MG63 (cell line): ENCODE measurements around the gene CD79B. TPM values are rescaled to one million over a fixed set of nuclear protein-coding genes. Genes with fewer than 3 reads are reported as not detected.
A peak's percentile ranks its signal among the peaks of the same experiment; 100 is the strongest.

ENCODE experiments used
- DNase-seq: peaks from one replicate; pipeline ENCODE4 v3.0.0-alpha.2; 2020
- H3K27me3 ChIP-seq: fragments of 250-450 bp; sonication (Bioruptor Pico); 2 replicates; pipeline ENCODE4 v1.5.1; 2020; ENCODE audit warnings: mild to moderate bottlenecking, moderate library complexity
- H3K36me3 ChIP-seq: fragments of 250-450 bp; sonication (Bioruptor Pico); 2 replicates; pipeline ENCODE4 v1.5.1; 2020; ENCODE audit warnings: mild to moderate bottlenecking, moderate library complexity
- H3K4me3 ChIP-seq: fragments of 250-450 bp; sonication (Bioruptor Pico); 2 replicates; pipeline ENCODE4 v1.5.1; 2020; ENCODE audit warnings: mild to moderate bottlenecking, moderate library complexity
- H3K9me3 ChIP-seq: fragments of 250-450 bp; sonication (Bioruptor Pico); 2 replicates; pipeline ENCODE4 v1.5.1; 2020; ENCODE audit warnings: mild to moderate bottlenecking, moderate library complexity
- total RNA-seq: library from RNA; depleted of rRNA; stranded (reverse); fragments of >200 nt; shearing (Covaris generic); gene quantifications from 2 replicates; pipeline ENCODE4 v1.2.3, GENCODE V29; 2014; ENCODE audit warnings: low replicate concordance; rRNA removed

Gene CD79B
- total RNA-seq, result not detected in 2 replicates

- no peak for DNase-seq
- Histone ChIP-seq H3K4me3 (no peak within 1 kb of the TSS), H3K9me3 (no peaks in the 10 kb centered on the region), H3K27me3 (no peaks in the 10 kb centered on the region; the same call in 1 of the 2 replicates), H3K36me3 (no peaks in the 10 kb centered on the region)
These were observed at the start of gene CD79B for GRCh38 chr17:63931981-63932561. TSS of gene CD79B (minus strand) at chr17:63932331. CDS start at chr17:63932261, 70 bp downstream.

- Histone ChIP-seq H3K36me3 (no peaks in the 10 kb centered on the region), H3K27me3 (no peaks in the 10 kb centered on the region), H3K4me3 (no peak overlapping the region), H3K9me3 (peaks cover 13% of the 10 kb centered on the region)
- DNase-seq, result no peak
These were observed 46.4 kb upstream of the CD79B start for GRCh38 chr17:63978272-63979200.

- H3K27me3 ChIP-seq, result no peaks in the 10 kb centered on the region
- H3K4me3 ChIP-seq, result no peak overlapping the region
These were observed 44.6 kb upstream of the CD79B start for GRCh38 chr17:63976702-63977101.

GRCh38 chr17:63975541-63976092 lies 43.5 kb upstream of the CD79B start:
- no peak overlapping the region for H3K4me3 ChIP-seq
- no peaks in the 10 kb centered on the region for H3K9me3 ChIP-seq
- no peak for DNase-seq
- H3K27me3 ChIP-seq, result no peaks in the 10 kb centered on the region
- H3K36me3 ChIP-seq, result no peaks in the 10 kb centered on the region

More at GRCh38 chr17:63976702-63977101, 44.6 kb upstream of the CD79B start:
- Histone ChIP-seq H3K36me3 (no peaks in the 10 kb centered on the region), H3K9me3 (0 out of 2 replicates have a peak, but pooled peaks cover 1% of the 10 kb centered on the region)
- no peak for DNase-seq

- H3K9me3 ChIP-seq, result no peaks in the 10 kb centered on the region
- peak; percentile 72 for DNase-seq
- H3K4me3 ChIP-seq, result no peak overlapping the region
- no peaks in the 10 kb centered on the region for H3K27me3 ChIP-seq
- H3K36me3 ChIP-seq, result no peaks in the 10 kb centered on the region
These were observed 42.6 kb upstream of the CD79B start for GRCh38 chr17:63974594-63975192.

GRCh38 chr17:63973930-63974593 lies 41.9 kb upstream of the CD79B start:
- no peaks in the 10 kb centered on the region for H3K9me3 ChIP-seq
- H3K27me3 ChIP-seq, result no peaks in the 10 kb centered on the region
- peak; percentile 67 for DNase-seq
- no peaks in the 10 kb centered on the region for H3K36me3 ChIP-seq
- H3K4me3 ChIP-seq, result no peak overlapping the region

- Histone ChIP-seq H3K36me3 (no peaks in the 10 kb centered on the region), H3K9me3 (no peaks in the 10 kb centered on the region)
- no peak for DNase-seq
These were observed 41.1 kb upstream of the CD79B start for GRCh38 chr17:63973247-63973646.

GRCh38 chr17:63972796-63973195 lies 40.7 kb upstream of the CD79B start, which contains the start of gene SCN4A:
TSS of gene SCN4A (minus strand) at chr17:63972918. CDS start at chr17:63972841, 77 bp downstream.
- Histone ChIP-seq H3K36me3 (no peaks in the 10 kb centered on the region), H3K9me3 (no peaks in the 10 kb centered on the region), H3K4me3 (no peak within 1 kb of the TSS), H3K27me3 (no peaks in the 10 kb centered on the region)
- DNase-seq, result no peak

More at GRCh38 chr17:63973247-63973646, 41.1 kb upstream of the CD79B start:
- H3K27me3 ChIP-seq, result no peaks in the 10 kb centered on the region
- no peak overlapping the region for H3K4me3 ChIP-seq

GRCh38 chr17:63969278-63969677 lies 37.1 kb upstream of the CD79B start:
- Histone ChIP-seq H3K4me3 (no peak overlapping the region), H3K36me3 (no peaks in the 10 kb centered on the region), H3K9me3 (no peaks in the 10 kb centered on the region), H3K27me3 (no peaks in the 10 kb centered on the region)
- no peak for DNase-seq

GRCh38 chr17:63967953-63968352 lies 35.8 kb upstream of the CD79B start:
- H3K36me3 ChIP-seq, result no peaks in the 10 kb centered on the region
- no peak overlapping the region for H3K4me3 ChIP-seq
- H3K27me3 ChIP-seq, result no peaks in the 10 kb centered on the region
- DNase-seq, result no peak
- no peaks in the 10 kb centered on the region for H3K9me3 ChIP-seq

- no peak for DNase-seq
- Histone ChIP-seq H3K9me3 (no peaks in the 10 kb centered on the region), H3K36me3 (no peaks in the 10 kb centered on the region), H3K4me3 (no peak overlapping the region), H3K27me3 (no peaks in the 10 kb centered on the region)
These were observed 34.6 kb upstream of the CD79B start for GRCh38 chr17:63966646-63967264.

- Histone ChIP-seq H3K36me3 (no peaks in the 10 kb centered on the region), H3K9me3 (no peaks in the 10 kb centered on the region), H3K27me3 (no peaks in the 10 kb centered on the region), H3K4me3 (no peak overlapping the region)
- DNase-seq, result no peak
These were observed 31.0 kb upstream of the CD79B start for GRCh38 chr17:63963123-63963522.

GRCh38 chr17:63962298-63962744 lies 30.2 kb upstream of the CD79B start:
- Histone ChIP-seq H3K4me3 (no peak overlapping the region), H3K9me3 (no peaks in the 10 kb centered on the region), H3K36me3 (no peaks in the 10 kb centered on the region), H3K27me3 (no peaks in the 10 kb centered on the region)
- no peak for DNase-seq

- no peak overlapping the region for H3K4me3 ChIP-seq
- no peaks in the 10 kb centered on the region for H3K36me3 ChIP-seq
- peak; percentile 74 for DNase-seq
- H3K27me3 ChIP-seq, result no peaks in the 10 kb centered on the region
- H3K9me3 ChIP-seq, result no peaks in the 10 kb centered on the region
These were observed 29.5 kb upstream of the CD79B start for GRCh38 chr17:63961355-63962212.

GRCh38 chr17:63960430-63960829 lies 28.3 kb upstream of the CD79B start:
- Histone ChIP-seq H3K36me3 (no peaks in the 10 kb centered on the region), H3K4me3 (no peak overlapping the region), H3K9me3 (no peaks in the 10 kb centered on the region), H3K27me3 (no peaks in the 10 kb centered on the region)
- DNase-seq, result no peak
